Measurements from ENCODE around the gene MTHFD2. TPM values are rescaled to one million over a fixed set of nuclear protein-coding genes. Genes with fewer than 3 reads are reported as not detected.

Gene MTHFD2
- total and polyA plus RNA-seq, 2 of the 8 experiments (the other 6 are each of a cell fraction or from before 2014, with no cell fraction given) = 99.5 to 291 TPM

DNA sequence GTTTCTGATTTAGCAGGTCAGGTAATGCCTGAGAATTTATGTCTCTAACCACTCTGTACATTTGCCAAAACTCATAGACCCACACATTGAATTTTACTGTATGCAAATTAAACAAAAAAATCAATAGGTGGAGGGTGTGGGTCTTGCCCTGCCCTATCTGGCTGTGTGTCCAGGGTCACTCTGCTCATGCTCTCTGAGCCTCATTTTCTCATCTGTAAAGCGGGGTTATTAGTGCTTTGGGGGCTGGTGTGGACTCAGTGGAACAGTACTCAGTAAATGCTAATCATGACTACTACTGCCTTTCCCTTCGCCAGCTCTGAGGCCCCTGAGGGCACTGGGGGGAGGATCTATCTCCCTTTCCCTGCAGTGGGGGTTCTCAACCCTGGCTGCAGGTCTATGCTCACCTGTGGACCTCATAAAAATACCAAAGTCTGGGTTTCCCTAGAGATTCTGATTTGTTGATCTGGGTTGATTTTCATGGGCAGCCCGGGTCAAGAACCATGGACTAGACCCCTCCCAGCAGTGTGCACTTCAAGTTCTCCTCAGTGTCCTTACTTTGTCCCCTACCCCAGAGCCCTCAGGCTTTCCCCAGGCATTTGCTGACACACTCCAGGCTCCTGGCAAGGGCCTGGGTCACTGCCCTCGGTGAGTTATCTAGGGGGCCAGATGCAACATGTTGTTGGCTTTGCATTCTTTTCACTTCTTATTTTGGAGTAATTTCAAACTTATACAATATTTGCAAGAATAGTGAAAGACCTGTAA, 27.5 kb downstream of the MTHFD2 start (continued):
- no peak for TF ChIP-seq BACH1 (IDR thresholded peaks at IDR 0.05; ENCODE audit: low read length)
- no peak for TF ChIP-seq MAFK (IDR thresholded peaks at IDR 0.05; ENCODE audit: low read depth, low read length)
- no peak for TF ChIP-seq NRF1 (IDR thresholded peaks at IDR 0.05; ENCODE audit: low read depth, low read length)
- TF ChIP-seq ZNF274 (IDR thresholded peaks at IDR 0.05; ENCODE audit: borderline replicate concordance, extremely low read depth, low read length) = no peak
- TF ChIP-seq GTF2F1 (IDR thresholded peaks at IDR 0.05; ENCODE audit: borderline replicate concordance, low read depth, low read length) = no peak
- no peak for TF ChIP-seq TAF1 (IDR thresholded peaks at IDR 0.05; ENCODE audit: low read depth, low read length)
